ENCODE measurements around the gene KDM4C.

GRCh38 chr9:7153566-7153965, 395.8 kb downstream of the KDM4C start:
- TF ChIP-seq POLR2AphosphoS5 (IDR thresholded peaks at IDR 0.05; ENCODE audit: low read depth, low read length) (no peak), POLR2A (IDR thresholded peaks at IDR 0.05; ENCODE audit: insufficient read depth in 1 of 2, low read depth in 2 of 2, low read length in 2 of 2) (no peak), GABPA (IDR thresholded peaks at IDR 0.05; ENCODE audit: low read depth, low read length) (no peak), GABPA (CRISPR knock-in tag; IDR thresholded peaks at IDR 0.05; ENCODE audit: low read depth) (no peak), MAX (IDR thresholded peaks at IDR 0.05) (no peak), ETS1 (CRISPR knock-in tag; IDR thresholded peaks at IDR 0.05) (no peak), PHF21A (CRISPR knock-in tag; IDR thresholded peaks at IDR 0.05) (no peak), ZBTB3 (CRISPR knock-in tag; IDR thresholded peaks at IDR 0.05; ENCODE audit: borderline replicate concordance, low read depth) (no peak), CTCF (CRISPR knock-in tag; IDR thresholded peaks at IDR 0.05) (no peak), ZNF639 (CRISPR knock-in tag; conservative IDR thresholded peaks at IDR 0.05) (no peak), ZNF652 (CRISPR knock-in tag; IDR thresholded peaks at IDR 0.05; ENCODE audit: borderline replicate concordance, low read depth) (no peak), KDM5A (IDR thresholded peaks at IDR 0.05; ENCODE audit: borderline replicate concordance, low read length) (no peak)
